ENCODE results near the gene INO80.

INO80 gene

DNA sequence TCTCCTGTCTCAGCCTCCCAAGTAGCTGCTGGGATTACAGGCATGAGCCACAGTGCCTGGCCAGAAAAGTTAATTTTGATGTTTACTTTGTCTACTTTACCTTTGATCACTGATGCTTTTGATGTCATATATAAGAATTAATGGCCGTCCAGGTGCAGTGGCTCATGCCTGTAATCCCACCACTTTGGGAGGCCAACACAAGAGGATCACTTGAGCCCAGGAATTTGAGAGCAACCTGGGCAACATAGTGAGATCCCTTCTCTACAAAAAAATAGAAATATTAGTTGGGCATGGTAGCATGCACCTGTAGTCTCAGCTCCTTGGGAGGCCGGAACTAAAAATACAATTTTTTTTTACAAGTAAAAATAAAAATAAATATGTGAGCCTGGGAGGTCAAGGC lies 6.8 kb upstream of the INO80 start:
- Histone ChIP-seq H3K27me3 (ENCODE audit: insufficient read depth, low read depth, severe bottlenecking) (no peaks in the 10 kb centered on the region), H3K9me3 (ENCODE audit: severe bottlenecking) (no peaks in the 10 kb centered on the region), H3K27ac (no peak overlapping the region), H3K36me3 (no peaks in the 10 kb centered on the region), H3K4me3 (ENCODE audit: low read depth, low read length) (no peak overlapping the region)
- TF ChIP-seq, protein P1, sequence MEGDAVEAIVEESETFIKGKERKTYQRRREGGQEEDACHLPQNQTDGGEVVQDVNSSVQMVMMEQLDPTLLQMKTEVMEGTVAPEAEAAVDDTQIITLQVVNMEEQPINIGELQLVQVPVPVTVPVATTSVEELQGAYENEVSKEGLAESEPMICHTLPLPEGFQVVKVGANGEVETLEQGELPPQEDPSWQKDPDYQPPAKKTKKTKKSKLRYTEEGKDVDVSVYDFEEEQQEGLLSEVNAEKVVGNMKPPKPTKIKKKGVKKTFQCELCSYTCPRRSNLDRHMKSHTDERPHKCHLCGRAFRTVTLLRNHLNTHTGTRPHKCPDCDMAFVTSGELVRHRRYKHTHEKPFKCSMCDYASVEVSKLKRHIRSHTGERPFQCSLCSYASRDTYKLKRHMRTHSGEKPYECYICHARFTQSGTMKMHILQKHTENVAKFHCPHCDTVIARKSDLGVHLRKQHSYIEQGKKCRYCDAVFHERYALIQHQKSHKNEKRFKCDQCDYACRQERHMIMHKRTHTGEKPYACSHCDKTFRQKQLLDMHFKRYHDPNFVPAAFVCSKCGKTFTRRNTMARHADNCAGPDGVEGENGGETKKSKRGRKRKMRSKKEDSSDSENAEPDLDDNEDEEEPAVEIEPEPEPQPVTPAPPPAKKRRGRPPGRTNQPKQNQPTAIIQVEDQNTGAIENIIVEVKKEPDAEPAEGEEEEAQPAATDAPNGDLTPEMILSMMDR (IDR thresholded peaks at IDR 0.05; ENCODE audit: low read depth, low read length): no peak
- no peak for DNase-seq

DNA sequence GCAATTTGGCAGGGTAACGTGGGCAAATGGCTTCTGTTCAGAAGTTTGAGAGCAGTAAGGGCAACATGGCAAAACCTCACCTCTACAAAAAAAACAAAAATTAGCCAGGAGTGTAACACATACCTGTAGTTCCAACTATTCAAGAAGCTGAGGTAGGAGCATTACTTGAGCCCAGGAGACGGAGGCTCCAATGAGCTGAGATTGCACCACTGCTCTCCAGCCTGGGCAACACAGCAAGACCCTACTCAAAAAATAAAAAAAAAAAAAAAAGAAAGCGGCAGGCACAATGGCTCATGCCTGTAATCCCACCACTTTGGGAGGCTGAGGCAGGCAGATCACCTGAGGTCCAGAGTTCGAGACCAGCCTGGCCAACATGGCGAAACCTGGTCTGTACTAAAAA lies 5.9 kb upstream of the INO80 start:
- DNase-seq: no peak
- H3K9me3 ChIP-seq (ENCODE audit: severe bottlenecking): no peaks in the 10 kb centered on the region
- H3K4me3 ChIP-seq (ENCODE audit: low read depth, low read length): no peak overlapping the region
- TF ChIP-seq, protein P1 (IDR thresholded peaks at IDR 0.05; ENCODE audit: low read depth, low read length): no peak
- H3K36me3 ChIP-seq: no peaks in the 10 kb centered on the region
- H3K27me3 ChIP-seq (ENCODE audit: insufficient read depth, low read depth, severe bottlenecking): no peaks in the 10 kb centered on the region
- H3K27ac ChIP-seq: no peak overlapping the region

GRCh38 chr15:41116962-41117252 lies 827 bp upstream of the INO80 start:
- Histone ChIP-seq H3K27ac (peak overlapping the region; percentile 99), H3K4me3 (ENCODE audit: low read depth, low read length) (peak overlapping the region; percentile 97), H3K9me3 (ENCODE audit: severe bottlenecking) (no peaks in the 10 kb centered on the region), H3K36me3 (peaks cover 12% of the 10 kb centered on the region), H3K27me3 (ENCODE audit: insufficient read depth, low read depth, severe bottlenecking) (no peaks in the 10 kb centered on the region)
- TF ChIP-seq, protein P1 (IDR thresholded peaks at IDR 0.05; ENCODE audit: low read depth, low read length): no peak
- DNase-seq: no peak

DNA sequence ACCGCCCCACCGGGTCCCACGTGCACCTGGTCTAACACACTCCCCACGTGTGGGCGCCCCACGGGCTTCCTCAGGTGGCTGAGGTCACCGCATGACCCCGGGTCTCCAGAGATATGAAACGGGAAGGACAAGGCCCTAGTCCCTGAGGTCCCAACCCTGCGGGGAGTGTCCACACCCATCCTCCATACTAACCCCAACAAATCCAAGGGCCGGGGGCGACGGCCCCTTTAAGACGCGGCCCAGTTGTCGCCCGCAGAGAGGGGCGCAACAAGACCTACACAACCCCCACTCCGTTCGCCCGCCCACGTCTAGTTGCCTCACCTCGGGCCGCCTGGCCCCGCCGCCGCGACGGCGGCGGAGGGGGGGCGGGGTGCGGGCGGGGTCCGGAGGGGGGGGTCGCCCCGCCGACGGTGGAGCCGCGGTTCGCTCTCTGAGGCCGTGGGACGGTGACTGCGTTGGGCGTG lies 396 bp downstream of the INO80 start:
- TF ChIP-seq, protein P1 (IDR thresholded peaks at IDR 0.05; ENCODE audit: low read depth, low read length): no peak
- H3K9me3 ChIP-seq (ENCODE audit: severe bottlenecking): no peaks in the 10 kb centered on the region
- peak; percentile 53 for DNase-seq
- peaks cover 19% of the 10 kb centered on the region for H3K36me3 ChIP-seq
- H3K4me3 ChIP-seq (ENCODE audit: low read depth, low read length): peak overlapping the region; percentile 97
- H3K27me3 ChIP-seq (ENCODE audit: insufficient read depth, low read depth, severe bottlenecking): no peaks in the 10 kb centered on the region
- peak overlapping the region; percentile 99 for H3K27ac ChIP-seq

DNA sequence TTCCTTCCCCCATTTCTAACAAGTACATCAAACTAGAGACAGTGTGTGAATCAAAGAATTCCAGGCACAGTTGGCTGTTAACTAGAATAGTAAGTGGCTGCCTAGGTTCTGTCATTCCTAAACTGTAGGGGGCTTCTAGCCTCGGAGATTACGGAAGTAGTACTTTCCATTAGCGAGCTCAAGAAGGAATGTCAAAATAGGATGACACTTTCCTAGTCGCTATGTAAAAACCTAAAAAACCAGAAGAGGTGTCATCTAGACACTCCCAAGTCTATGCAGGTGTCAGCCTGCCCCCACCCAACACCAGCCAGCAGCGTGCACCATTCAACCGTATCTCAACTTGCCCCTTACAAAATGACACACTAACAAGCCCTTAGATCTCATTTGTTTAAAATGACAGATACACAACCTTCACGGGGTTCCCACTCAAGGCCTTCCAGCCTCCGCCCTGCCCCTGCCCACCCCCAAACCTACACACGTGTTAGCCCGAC lies 874 bp downstream of the INO80 start:
- no peaks in the 10 kb centered on the region for H3K9me3 ChIP-seq (ENCODE audit: severe bottlenecking)
- peak overlapping the region; percentile 97 for H3K4me3 ChIP-seq (ENCODE audit: low read depth, low read length)
- H3K36me3 ChIP-seq: peaks cover 19% of the 10 kb centered on the region
- peak overlapping the region; percentile 99 for H3K27ac ChIP-seq
- DNase-seq: no peak
- H3K27me3 ChIP-seq (ENCODE audit: insufficient read depth, low read depth, severe bottlenecking): no peaks in the 10 kb centered on the region
- TF ChIP-seq, protein P1 (IDR thresholded peaks at IDR 0.05; ENCODE audit: low read depth, low read length): no peak

DNA sequence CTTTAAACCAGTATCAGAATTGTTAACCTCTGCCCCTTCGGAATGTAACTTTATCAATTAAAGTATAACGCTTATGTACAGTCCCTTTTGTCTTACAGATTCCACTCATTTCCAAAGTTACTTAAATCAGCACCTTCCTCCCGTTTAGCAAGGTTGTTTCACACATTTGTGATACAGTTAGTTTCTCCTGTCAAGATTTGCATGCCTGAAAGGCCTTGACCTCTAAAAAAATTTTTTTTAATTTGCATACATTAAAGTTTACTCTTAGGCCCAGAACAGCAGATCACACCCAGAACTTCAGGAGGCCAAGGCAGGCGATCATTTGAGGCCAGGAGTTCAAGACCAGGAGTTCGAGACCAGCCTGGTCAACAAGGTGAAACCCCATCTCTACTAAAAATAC lies 9.1 kb downstream of the INO80 start:
- no peaks in the 10 kb centered on the region for H3K9me3 ChIP-seq (ENCODE audit: severe bottlenecking)
- TF ChIP-seq, protein P1 (IDR thresholded peaks at IDR 0.05; ENCODE audit: low read depth, low read length): no peak
- no peak overlapping the region for H3K27ac ChIP-seq
- peaks cover 19% of the 10 kb centered on the region for H3K36me3 ChIP-seq
- DNase-seq: no peak
- no peaks in the 10 kb centered on the region for H3K27me3 ChIP-seq (ENCODE audit: insufficient read depth, low read depth, severe bottlenecking)
- H3K4me3 ChIP-seq (ENCODE audit: low read depth, low read length): no peak overlapping the region
